ENCODE measurements around the gene PARD3B. TPM values are rescaled to one million over a fixed set of nuclear protein-coding genes. Genes with fewer than 3 reads are reported as not detected.

Gene PARD3B
- total and polyA plus RNA-seq, 2 of the 8 experiments (the other 6 are each of a cell fraction or from before 2014, with no cell fraction given) = 1.2 to 5.7 TPM

DNA sequence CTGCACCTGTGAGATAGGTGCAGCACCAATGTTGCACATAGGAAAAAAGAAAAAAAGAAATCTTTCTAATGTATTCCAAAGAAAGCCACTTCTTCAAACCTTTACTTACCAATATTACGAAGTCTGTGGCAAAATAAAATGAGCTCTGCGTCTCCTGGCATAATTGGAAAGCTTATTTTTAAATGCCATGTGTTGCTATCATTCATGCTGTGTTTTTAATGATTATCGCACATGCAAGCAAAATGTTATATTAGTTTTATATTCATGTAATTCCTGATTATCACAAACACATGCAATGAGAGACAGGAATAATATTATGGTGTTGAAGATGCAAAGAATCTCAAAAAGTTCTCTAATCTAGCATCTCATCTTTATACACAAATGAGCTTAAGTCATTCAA is 47.0 kb upstream of the PARD3B start (continued):
- no peak for TF ChIP-seq SUZ12 (IDR thresholded peaks at IDR 0.05; ENCODE audit: low read length)
- no peak for TF ChIP-seq ASH2L (IDR thresholded peaks at IDR 0.05; ENCODE audit: low read length)
- no peak for TF ChIP-seq GABPA (IDR thresholded peaks at IDR 0.05; ENCODE audit: borderline replicate concordance, insufficient read depth, low read length)
- TF ChIP-seq SIX5 (IDR thresholded peaks at IDR 0.05; ENCODE audit: low read depth, low read length) = no peak
- no peak for TF ChIP-seq SAP30 (IDR thresholded peaks at IDR 0.05; ENCODE audit: insufficient read depth, insufficient replicate concordance, low read length)

Measured in H1 (cell line).